ENCODE results near the gene CLEC14A.

CLEC14A gene, protein sequence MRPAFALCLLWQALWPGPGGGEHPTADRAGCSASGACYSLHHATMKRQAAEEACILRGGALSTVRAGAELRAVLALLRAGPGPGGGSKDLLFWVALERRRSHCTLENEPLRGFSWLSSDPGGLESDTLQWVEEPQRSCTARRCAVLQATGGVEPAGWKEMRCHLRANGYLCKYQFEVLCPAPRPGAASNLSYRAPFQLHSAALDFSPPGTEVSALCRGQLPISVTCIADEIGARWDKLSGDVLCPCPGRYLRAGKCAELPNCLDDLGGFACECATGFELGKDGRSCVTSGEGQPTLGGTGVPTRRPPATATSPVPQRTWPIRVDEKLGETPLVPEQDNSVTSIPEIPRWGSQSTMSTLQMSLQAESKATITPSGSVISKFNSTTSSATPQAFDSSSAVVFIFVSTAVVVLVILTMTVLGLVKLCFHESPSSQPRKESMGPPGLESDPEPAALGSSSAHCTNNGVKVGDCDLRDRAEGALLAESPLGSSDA

DNA sequence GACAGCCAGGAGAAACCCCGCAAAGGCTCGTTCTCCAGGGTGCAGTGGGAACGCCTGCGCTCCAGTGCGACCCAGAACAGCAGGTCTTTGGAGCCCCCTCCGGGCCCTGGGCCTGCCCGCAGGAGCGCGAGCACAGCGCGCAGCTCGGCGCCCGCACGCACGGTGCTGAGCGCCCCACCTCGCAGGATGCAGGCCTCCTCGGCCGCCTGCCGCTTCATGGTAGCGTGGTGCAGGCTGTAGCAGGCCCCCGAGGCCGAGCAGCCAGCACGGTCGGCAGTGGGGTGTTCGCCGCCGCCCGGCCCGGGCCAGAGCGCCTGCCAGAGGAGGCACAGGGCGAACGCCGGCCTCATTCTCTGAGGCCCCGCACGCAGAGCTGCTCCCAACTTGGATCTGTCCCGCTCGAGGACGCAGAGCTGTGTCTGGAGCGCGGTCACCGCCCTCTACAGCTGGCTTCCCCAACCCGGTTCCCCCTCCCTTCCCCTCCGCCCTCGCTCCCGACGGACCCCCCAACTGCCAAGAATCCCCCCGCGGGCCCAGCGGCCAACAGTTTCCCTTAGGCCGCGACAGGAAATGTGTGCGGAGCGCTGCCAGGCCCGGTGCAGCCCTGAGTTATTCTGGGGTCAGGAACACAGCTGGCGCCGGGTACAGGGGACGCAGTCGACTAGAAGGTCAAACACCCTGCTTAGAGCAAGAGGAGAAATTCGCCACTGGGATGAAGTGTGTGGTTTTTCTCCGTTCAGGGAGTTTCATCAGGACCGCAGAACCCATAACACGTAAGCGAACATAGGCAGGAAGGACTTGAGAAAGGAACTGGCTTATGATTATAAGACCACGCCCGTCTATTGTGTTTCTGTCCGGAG lies at the start of gene CLEC14A:
CLEC14A (minus strand) TSS at position 421 of the 860 bp plus-strand sequence; CDS start at position 350, 71 bp downstream.
- peak; percentile 6 for DNase-seq

DNA sequence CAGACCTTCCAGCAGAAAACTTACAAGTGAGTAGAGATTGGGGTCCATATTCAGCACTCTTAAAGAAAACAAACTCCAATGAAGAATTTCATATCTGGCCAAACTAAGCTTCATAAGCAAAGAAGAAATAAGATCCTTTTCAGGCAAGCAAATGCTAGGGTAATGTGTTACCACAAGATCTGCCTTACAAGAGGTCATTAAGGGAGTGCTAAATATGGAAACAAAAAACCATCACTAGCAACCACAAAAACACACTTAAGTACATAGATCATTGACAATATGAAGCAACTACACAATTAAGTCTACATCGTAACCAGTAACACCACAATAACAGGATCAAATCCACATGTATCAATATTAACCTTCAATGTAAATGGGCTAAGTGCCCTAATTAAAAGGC lies 47.1 kb upstream of the CLEC14A start:
- no peak for DNase-seq

DNA sequence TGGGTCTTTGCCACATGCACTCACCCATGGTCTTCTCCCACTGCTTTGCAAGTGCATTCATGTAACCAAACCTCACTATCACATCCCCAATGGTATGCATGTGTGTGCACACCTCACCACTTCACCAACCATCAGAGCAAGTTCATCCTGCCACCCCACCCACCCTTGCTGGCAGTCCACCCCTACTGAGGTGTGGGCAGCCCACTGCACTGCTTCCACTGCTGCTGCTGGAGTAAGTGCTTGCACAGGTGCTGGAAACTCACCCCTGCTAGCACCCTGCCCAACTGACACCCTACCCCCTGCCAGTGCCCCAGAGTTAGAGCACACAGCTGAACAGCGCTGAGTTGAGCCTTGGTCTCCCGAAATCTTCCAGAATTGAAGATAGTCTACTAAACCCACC lies 46.1 kb upstream of the CLEC14A start:
- no peak for DNase-seq

DNA sequence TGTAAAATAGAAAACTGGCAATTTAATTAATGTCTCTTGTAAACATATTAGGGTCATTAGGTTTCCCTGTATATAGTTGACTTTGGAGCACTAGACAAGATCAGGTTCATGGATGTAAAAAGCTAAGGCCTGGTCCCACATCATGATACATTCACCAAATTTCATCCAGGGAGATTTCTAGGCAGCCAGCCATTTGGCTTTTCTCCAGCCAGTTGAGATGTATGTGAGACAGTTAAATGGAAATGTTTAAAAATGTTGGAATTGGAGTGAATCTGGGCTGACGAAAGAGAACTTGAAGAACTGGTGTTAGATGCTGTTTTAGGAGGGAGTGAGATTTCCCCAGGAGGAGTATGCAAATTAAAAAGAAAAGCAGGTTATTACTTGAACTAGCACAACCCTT lies 41.8 kb upstream of the CLEC14A start:
- DNase-seq, result no peak

DNA sequence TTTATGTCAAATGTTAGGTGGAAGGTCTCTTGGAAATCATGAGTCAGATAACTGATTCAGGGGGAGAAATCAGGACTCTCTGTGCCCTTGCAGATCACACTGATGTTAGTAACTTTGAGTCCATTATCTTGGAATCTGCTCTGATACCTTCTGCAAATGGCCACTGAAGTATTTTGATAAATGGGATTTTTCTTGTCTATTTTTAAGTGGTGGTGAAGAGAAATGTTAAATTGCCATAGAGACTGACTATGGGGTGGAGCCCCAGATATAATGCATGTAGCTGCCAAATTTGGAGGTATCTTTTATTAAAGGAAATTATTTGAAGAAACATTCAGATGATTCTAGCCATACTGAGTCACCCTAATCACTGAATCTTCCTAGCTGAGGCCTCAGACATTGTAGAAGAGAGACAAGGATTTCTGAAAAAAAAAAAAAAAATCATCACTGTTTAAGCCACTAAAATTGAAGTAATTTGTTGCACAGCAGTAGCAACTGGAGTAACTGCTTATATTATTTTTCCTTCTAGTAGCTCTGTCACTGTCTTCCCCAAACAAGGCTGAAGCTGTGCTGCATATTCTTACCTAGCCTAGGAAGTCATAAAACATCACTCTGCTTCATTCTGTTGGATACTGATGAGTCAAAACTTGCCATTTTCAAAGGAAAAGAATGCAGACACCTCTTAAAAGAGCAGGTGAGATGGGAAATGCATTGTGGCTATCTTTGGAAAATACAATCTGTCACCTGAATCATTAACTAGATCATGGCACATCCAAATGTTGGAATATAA lies 36.0 kb upstream of the CLEC14A start:
- no peak for DNase-seq

DNA sequence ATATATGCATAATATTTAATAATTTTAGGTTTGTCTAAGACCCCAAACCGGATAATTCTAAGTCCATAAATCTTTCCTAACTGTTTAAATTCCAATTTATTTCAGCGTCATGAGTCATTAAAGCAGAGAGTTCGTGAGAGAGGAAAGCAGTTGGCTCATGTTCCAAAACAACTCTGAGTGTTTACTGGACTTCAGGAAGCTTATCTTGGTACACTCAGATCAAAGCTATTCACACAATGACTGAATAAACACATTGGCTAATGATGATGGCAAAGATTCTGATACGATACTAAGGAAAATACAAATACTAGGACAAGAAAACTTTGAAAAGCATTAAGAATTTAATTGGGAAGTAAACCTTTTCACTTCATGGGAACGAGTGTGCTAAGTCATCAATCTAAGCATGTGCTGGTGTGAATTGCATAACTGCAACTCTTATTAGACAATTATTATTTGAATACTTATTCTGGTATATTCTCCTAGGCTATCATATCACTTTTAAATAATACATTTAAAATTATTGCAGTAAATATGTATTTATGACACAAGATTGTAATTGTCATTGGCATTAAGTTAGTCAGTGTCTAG lies 34.8 kb upstream of the CLEC14A start:
- DNase-seq, result no peak

DNA sequence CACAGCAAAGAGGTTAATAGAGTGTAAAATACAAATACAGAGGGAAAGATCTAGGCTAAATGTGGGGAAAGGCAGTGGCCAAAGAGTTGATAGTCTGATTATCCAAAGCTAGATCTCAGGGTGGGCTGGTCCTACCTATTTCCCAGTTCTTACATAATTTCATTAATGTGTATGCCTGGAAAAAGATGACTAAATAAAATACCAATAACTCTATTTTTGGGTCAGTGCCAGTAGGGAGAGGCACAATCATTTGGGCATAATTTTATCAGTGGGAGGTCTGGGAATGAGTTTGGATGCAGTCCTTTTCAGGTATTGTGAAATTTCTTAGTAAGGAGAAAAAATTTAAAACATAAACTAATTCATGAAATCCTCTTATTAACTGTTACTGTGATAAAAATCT lies 30.6 kb upstream of the CLEC14A start:
- DNase-seq, result no peak

DNA sequence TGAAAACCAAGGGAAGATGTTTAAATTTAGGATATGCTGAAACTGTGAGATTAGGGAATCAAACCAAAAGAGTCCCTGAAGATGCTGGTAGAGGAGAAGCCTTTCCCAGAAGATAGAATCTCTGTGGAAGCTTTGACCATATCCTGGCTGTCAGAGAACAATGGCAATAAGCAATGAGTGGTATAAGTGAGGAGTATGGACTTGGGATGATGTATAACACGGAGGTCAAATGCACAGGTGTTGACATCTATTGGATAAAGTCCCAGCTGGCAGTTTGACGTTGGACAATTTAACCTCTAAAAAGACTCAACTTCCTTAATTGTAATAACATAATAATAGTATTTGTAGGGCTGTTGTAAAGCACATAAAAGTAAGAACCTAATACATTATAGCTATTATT lies 30.1 kb upstream of the CLEC14A start:
- DNase-seq, result no peak

DNA sequence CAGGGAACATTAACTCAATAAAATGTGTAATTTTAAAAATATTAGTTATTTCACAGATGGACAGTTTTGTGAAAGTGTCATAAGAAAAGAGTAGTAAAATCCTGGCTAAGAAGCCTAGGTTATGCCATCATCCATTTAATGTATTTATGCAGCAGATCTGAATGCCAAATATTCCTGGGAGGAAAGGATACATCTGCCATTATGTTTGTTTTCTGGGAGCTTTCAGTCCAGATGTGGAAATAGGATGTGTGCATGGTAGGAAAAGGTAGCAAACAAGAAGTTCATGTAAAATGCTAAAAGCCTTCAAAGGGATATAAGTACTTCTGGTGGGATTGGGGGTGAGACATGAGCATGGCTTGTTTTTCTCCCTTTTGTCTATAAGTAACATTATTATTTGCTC lies 27.0 kb upstream of the CLEC14A start:
- no peak for DNase-seq

DNA sequence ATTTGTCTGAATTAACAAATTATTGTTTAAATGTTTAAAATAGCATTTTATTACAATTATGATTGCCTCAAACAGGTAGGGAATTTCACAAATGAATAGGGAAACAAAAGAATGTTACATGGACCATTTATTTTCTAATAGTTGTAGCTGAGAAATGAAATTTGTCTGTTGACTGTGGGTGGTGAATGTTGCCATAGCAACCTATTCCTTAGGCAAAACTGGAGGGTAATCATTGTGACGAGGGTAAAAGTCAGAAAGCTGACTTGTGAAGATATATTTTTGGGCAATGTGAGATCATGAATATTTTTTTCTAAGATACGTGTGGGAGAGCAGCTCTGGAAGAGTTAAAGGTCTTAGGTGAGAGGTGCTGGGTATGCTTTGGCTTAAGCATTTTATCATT lies 24.2 kb upstream of the CLEC14A start:
- no peak for DNase-seq

DNA sequence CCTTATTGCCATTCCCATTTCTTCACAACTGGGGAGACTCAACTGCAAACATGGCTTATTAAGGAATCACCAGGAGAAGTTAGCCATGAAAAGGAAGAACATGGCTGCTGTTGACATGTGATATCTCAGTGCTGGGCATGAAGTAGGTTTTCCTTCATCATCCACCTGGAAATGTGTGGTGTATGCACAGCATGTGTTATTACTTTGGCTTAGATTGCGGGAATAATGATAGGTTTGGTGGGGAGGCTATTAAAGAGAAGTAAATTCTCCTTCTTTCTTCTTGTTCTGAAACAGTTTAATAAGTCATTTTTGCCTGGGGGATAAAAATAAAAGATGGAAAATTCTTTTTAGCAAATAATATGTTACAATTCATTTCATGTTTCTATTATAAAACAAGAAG lies 23.7 kb upstream of the CLEC14A start:
- no peak for DNase-seq

DNA sequence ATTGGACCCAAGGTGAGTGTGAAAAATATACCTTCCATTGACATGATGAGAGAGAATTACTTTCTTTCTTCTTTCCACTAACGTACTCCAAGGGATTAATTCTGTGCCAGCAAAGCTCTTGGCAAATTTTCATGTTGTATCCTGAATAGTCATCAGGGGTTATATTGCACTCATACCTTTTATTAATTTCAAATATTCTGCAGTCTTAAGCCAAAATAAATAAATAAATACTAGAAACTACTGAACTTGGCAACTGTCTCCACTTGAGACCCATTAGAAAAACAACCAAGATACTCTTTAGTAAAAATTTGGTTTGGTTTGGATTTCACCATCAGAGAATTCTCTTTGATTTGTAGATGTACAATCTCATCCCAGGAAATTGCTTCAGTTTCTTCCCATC lies 22.1 kb upstream of the CLEC14A start:
- no peak for DNase-seq

DNA sequence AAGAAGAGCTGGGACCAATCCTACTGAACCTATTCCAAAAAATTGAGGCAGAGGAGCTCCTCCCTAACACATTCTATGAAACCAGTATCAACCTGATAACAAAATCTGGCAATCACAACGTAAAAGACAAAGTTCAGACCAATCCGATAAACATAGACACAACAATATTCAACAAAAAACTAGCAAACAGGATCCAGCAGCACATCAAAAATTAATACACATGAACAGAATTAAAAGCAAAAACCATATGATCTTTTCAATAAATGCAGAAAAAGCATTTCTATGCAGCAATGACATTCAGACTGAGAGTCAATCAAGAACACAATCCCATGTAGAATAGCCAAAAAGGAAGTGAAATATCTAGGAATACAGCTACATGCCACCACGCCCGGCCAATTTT lies 7.0 kb upstream of the CLEC14A start:
- no peak for DNase-seq

DNA sequence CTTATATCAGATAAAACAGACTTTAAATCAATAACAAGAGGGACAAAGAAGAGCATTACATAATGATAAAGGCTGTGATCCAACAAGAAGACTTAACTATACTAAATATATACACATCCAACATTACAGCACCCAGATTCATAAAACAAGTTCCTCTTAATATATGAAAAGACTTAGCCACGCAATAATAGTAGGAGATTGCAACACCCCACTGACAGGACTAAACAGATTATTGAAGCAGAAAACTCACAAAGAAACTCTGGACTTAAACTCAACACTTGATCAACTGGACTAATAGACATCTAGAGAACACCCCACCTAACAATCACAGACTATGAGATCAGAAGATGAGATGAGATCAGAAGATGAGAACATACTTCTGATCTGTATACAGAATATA lies 5.7 kb upstream of the CLEC14A start:
- DNase-seq, result no peak

DNA sequence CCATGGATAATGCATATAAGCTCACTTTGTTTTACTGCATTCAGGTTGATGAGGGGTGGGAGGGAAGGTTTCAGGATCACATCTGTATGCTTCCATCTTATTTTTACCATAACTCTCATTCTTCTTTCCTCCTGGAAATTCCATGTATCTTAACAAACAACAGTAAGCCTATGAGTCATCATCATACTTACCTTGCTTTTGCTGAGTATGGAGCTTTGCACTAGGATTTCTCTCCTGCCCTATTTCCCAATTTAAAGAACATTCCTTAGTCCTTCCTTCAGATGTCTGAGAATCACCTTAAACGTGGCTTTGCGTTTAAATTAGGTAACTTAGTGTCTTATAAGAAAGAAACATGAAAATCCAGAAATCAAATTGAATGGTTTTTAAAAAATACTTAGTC lies 1.6 kb upstream of the CLEC14A start:
- no peak for DNase-seq

DNA sequence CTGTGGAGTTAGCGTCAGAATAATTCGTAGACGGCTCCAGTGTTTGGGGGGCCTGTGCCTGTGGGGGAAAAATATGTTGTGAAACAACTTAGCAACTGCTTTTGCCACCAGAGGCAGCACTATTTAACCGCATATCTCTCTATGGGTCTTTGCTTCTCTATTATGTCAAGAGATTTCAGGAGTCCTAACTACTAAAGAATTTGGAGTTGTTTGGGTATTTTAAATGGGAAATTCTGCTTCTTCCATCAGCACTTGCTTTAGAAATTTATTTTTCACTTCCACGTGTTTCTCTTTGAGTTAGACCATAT lies 594 bp upstream of the CLEC14A start:
- no peak for DNase-seq

DNA sequence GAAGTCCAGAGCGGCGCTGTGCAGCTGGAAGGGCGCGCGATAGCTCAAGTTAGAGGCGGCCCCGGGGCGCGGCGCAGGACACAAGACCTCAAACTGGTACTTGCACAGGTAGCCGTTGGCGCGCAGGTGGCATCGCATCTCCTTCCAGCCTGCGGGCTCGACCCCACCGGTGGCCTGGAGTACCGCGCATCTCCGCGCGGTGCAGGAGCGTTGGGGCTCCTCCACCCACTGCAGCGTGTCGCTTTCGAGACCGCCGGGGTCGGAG lies 553 bp downstream of the CLEC14A start:
- no peak for DNase-seq

DNA sequence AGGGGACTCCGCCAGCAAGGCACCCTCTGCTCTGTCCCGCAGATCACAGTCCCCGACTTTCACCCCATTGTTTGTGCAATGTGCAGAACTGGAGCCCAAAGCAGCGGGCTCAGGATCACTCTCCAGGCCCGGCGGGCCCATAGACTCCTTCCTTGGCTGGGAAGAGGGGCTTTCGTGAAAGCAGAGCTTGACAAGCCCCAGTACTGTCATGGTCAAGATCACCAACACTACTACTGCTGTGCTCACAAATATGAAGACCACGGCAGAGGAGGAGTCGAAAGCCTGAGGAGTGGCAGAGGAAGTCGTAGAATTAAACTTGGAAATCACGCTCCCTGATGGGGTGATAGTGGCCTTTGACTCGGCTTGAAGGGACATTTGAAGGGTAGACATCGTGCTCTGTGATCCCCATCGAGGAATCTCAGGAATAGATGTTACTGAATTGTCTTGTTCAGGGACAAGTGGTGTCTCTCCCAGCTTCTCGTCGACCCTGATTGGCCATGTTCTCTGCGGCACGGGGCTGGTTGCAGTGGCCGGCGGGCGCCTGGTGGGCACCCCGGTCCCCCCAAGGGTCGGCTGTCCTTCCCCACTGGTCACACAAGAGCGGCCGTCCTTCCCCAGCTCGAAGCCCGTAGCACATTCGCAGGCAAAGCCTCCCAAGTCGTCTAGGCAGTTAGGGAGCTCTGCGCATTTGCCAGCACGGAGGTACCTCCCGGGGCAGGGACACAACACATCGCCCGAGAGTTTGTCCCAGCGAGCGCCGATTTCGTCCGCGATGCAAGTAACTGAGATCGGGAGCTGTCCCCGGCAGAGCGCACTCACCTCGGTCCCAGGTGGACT lies 1.1 kb downstream of the CLEC14A start:
- no peak for DNase-seq

DNA sequence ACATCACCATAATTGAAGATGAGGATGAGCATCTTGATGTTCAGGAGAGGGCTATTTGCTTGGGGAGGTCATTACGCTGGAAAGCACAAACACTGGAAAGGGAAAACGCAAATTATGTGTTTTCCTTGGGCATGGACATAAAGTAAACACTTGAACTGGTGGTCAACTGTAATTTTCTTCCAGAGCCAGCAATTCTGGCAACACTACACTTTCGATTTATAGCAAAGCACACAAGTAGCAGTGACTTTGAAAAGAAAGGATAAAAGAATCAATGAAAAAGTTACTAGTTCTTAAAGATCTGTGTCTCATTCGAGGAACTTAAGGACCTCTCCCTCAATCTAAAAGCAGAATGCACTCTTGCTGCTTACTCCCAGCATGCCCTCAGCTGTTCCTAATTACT lies 2.2 kb downstream of the CLEC14A start:
- no peak for DNase-seq

DNA sequence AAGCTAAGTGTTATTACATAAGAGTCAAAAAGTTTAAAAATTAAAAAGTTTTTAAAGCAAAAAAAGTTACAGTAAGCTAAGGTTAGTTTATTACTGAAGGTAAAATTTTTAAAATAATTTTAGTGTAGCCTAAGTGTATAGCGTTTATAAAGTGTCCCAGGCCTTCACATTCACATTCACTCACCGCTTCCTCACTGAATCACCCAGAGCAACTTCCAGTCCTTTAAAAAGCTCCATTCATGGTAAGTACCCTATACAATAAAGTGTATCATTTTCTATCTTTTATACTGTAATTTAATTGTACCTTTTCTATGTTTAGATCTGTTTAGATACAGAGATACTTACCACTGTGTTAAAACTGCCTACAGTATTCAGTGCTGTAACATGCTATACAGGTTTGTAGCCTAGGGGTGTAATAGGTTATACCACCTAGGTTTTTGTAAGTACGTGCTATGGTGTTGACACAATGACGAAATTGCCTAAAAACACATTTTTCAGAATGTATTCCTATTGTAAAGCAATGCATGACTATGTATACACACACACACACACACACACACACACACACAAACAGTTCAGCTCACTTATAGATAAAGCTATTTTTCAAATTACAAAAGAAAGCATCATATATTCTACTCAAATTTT lies 3.7 kb downstream of the CLEC14A start:
- no peak for DNase-seq

DNA sequence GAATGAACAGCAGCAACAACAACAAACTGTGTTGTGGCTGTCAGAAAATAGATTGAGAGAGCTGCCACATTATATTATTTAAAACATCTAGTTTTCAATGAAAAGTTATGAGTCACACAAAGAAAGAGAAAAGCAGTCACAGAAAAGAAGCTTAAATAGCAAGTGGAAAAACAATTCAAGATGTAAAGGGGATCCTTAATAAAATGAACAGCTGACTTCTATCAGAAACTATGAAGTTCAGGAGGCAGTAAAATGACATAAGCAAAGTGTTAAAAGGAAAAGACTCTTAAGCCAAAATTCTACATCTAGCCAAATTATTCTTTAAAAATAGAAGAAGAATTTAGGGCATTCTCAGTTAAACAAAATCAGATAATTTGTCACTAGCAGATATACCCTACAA lies 5.6 kb downstream of the CLEC14A start:
- DNase-seq, result no peak

Measured in activated CD4-positive, alpha-beta T cell treated with anti-CD3 and anti-CD28 coated beads, Interleukin-10, Interleukin-2, amounts not matched to agents 100 ng/mL and 50 ng/mL, durations not matched to agents 16 hours and 8 hours (primary cell).